Pancreas (tissue), 10 donors: ENCODE results near the gene GTF3A. TPM values are rescaled to one million over a fixed set of nuclear protein-coding genes. Genes with fewer than 3 reads are reported as not detected.

Source experiments
- ATAC-seq, 4 donors: fragments of 200-7000 bp; cut with Tn5 transposase; one replicate each; pipeline versions ENCODE4 v1.8.0 to v1.9.1; 2020; ENCODE audit warnings: mild to moderate bottlenecking in 4 of 4, moderate library complexity in 4 of 4
- DNase-seq, 6 donors: peaks; one replicate each; pipeline ENCODE4 v3.0.0-alpha.2; 2020
- FAIRE-seq: peaks from 2 replicates; lab custom pipeline; 2012; peaks lifted over from hg19 to GRCh38; lab: Jason Lieb, UNC
- H3K27ac ChIP-seq, 4 donors: fragments of 200-600 bp; sonication (generic); 1 replicate in 3 of 4; 2 replicates in 1 of 4; pipeline versions ENCODE4 v1.5.0 to v1.8.0; 2020
- H3K27me3 ChIP-seq, 4 donors: fragments of 200-600 bp; one replicate each; pipeline ENCODE4 v1.8.0; 2021
- H3K36me3 ChIP-seq, 3 donors: fragments of 200-600 bp; sonication (generic) in 1 of 3; one replicate each; pipeline versions ENCODE4 v1.5.0 to v1.8.0; 2020 to 2021
- H3K4me1 ChIP-seq, 3 donors: fragments of 200-600 bp; one replicate each; pipeline ENCODE4 v1.8.0; 2021
- H3K4me3 ChIP-seq, 4 donors: fragments of 200-600 bp; sonication (generic) in 2 of 4; one replicate each; pipeline versions ENCODE4 v1.5.0 to v1.8.0; 2020 to 2021
- H3K9me3 ChIP-seq, 4 donors: fragments of 200-600 bp; one replicate each; pipeline ENCODE4 v1.8.0; 2021
- CTCF ChIP-seq, 4 donors: fragments of 200-600 bp; sonication (generic) in 3 of 4; IDR thresholded peaks; one replicate each; pipeline versions ENCODE4 v1.5.0 to v1.8.0; 2021; ENCODE audit warnings: antibody characterized with exemption in 4 of 4
- WGBS, 2 donors: extraction: QIAGEN DNeasy Blood & Tissue Kit; methylation state at CpG; one replicate each; pipeline ENCODE4 v1.1.7; 2013; 5-methylcytosine and 5-hydroxymethylcytosine counted together
- intact Hi-C, 3 donors: fragments of 100-400 bp; cut with DNase I; formaldehyde crosslinking; loops; one replicate each; pipeline versions ENCODE4 v1.11.1 to v1.14.2; 2022
- polyA plus RNA-seq, 2 donors: library from polyadenylated mRNA; stranded (reverse); fragments of 200-250 nt; gene quantifications; one replicate each; pipeline ENCODE4 v1.2.3, GENCODE V29; 2013
- total RNA-seq, 6 donors: library from RNA; stranded (reverse); fragmentation: NEBNext Ultra II Directional in 4 of 6; extraction: Animal tissue kit (Norgen Biotek cat#: 25700) in 4 of 6; gene quantifications; one replicate each; pipeline versions ENCODE4 v1.2.1 to v1.2.4, GENCODE V29; 2021 to 2023
- donor health status: healthy with polysubstance abuse.
- donor health status: DM: no; HTN: no; CAD: no; lungs with moderate emphysema.
- donor health status: DM: no; HTN: no; CAD: no.
- donor health status: control.
- donor health status: control.
- donor health status: Bipolar disorder and iron deficiency.
- donor health status: DM: yes; HTN: yes; CAD: no.
- donor health status: DM: no; HTN: no; CAD: no.
- donor health status: DM: no; HTN: no; CAD: no.
- donor health status: DM: yes; HTN: yes; CAD: no.

Gene GTF3A
- total and polyA plus RNA-seq, 8 donors = 39.5 to 130 (median 54.3) TPM

- intact Hi-C loops = loop anchor here in 1 of 3 donors (5.0 kb wide), 2 partner anchors 152 to 442 kb away; no protein-coding TSS in a partner anchor
- DNase-seq = peak; percentile 74 to 86 (median 83)
- peak; percentile 31 to 66 (median 62) for TF ChIP-seq CTCF (IDR thresholded peaks at IDR 0.05)
- Histone ChIP-seq H3K36me3 (no peaks in the 10 kb centered on the region), H3K9me3 (no peaks in the 10 kb centered on the region), H3K27ac (no peak overlapping the region), H3K4me1 (peaks cover 3 to 9% (median 8%) of the 10 kb centered on the region in 3 donors), H3K27me3 (no peaks in the 10 kb centered on the region), H3K4me3 (no peak overlapping the region)
- FAIRE-seq = peak; percentile 53
- 36 to 39% methylated on average over 14 of the region's 14 CpGs for WGBS, 2 donors
- ATAC-seq = peak; percentile 65 to 92 (median 82)
Measured at GRCh38 chr13:27379694-27380641, 44.5 kb upstream of the GTF3A start.

- H3K27ac ChIP-seq = no peak overlapping the region
- 85 to 86% methylated on average over 17 of the region's 17 CpGs for WGBS, 2 donors
- H3K4me3 ChIP-seq = no peak overlapping the region
- H3K4me1 ChIP-seq = peaks cover 0 to 6% (median 3%) of the 10 kb centered on the region in 3 donors
- no peak for TF ChIP-seq CTCF (IDR thresholded peaks at IDR 0.05)
- ATAC-seq (no peak), FAIRE-seq (no peak), DNase-seq (no peak)
- no peaks in the 10 kb centered on the region for H3K9me3 ChIP-seq
- H3K36me3 ChIP-seq = no peaks in the 10 kb centered on the region
- H3K27me3 ChIP-seq = no peaks in the 10 kb centered on the region
- intact Hi-C loops = loop anchor here in 1 of 3 donors (5.0 kb wide), 2 partner anchors 151 to 441 kb away; no protein-coding TSS in a partner anchor
Measured at GRCh38 chr13:27381601-27382000, 42.8 kb upstream of the GTF3A start.

GRCh38 chr13:27383104-27383921 is 41.1 kb upstream of the GTF3A start:
- no peak for TF ChIP-seq CTCF (IDR thresholded peaks at IDR 0.05)
- ATAC-seq = peak in 2 of 4 donors; percentile 42 to 54
- Histone ChIP-seq H3K27me3 (no peaks in the 10 kb centered on the region), H3K9me3 (no peaks in the 10 kb centered on the region), H3K4me1 (peaks cover 0 to 6% (median 3%) of the 10 kb centered on the region in 3 donors), H3K36me3 (no peaks in the 10 kb centered on the region), H3K4me3 (no peak overlapping the region), H3K27ac (no peak overlapping the region)
- WGBS, 2 donors = 70 to 72% methylated on average over 22 of the region's 22 CpGs
- no peak for DNase-seq
- no peak for FAIRE-seq
- intact Hi-C loops = loop anchor here in 1 of 3 donors (5.0 kb wide), 2 partner anchors 149 to 439 kb away; no protein-coding TSS in a partner anchor

- no peaks in the 10 kb centered on the region for H3K36me3 ChIP-seq
- intact Hi-C loops = loop anchor here in 1 of 3 donors (5.0 kb wide), 2 partner anchors 148 to 438 kb away; no protein-coding TSS in a partner anchor
- DNase-seq (no peak), ATAC-seq (no peak), FAIRE-seq (no peak)
- H3K4me1 ChIP-seq = peaks cover 0 to 6% (median 3%) of the 10 kb centered on the region in 3 donors
- H3K27me3 ChIP-seq = no peaks in the 10 kb centered on the region
- 79 to 80% methylated on average over 4 of the region's 4 CpGs for WGBS, 2 donors
- no peak for TF ChIP-seq CTCF (IDR thresholded peaks at IDR 0.05)
- H3K4me3 ChIP-seq = no peak overlapping the region
- H3K27ac ChIP-seq = no peak overlapping the region
- no peaks in the 10 kb centered on the region for H3K9me3 ChIP-seq
Measured at GRCh38 chr13:27384285-27384684, 40.1 kb upstream of the GTF3A start.
